SU-DHL-6 (cell line): Measurements from ENCODE around the gene PPP1CC.

Experiments
- CTCF ChIP-seq: fragments of 200-600 bp; sonication (generic); IDR thresholded peaks from one replicate; pipeline ENCODE4 v1.5.1; 2017; ENCODE audit warnings: antibody characterized with exemption, mild to moderate bottlenecking, low read length, moderate library complexity; ENCODE audit not compliant: insufficient read depth, poor library complexity, severe bottlenecking
- EZH2phosphoT487 ChIP-seq: fragments of 200-600 bp; sonication (generic), shearing (Covaris generic); conservative IDR thresholded peaks from 2 replicates; pipeline ENCODE4 v1.6.1; 2018; ENCODE audit warnings: mild to moderate bottlenecking, antibody characterized with exemption, low read length, moderate library complexity, mixed read lengths

DNA sequence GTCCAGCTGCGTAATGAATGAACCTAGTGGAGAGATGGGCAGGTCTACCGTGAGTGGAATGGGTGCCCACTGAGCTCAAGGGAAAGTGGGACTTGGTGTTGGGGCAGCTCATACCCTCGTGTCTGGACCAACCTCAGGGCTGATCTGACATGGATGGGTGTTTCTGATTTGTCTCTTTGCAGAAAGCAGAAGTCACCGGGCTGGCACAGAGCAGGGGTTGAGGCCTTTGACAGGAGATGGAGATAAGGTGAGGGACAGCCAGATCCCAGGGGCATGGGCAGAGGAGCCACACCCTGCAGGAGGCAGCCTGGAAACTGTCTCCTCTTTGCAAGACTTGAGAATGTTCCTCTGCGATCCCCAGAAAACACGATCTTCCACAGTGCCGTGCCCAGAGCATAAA is 20.9 kb upstream of the PPP1CC start:
- no peak for TF ChIP-seq EZH2phosphoT487
- TF ChIP-seq CTCF: no peak
